Transverse colon (tissue), 4 donors: ENCODE measurements around the gene NT5E. TPM values are rescaled to one million over a fixed set of nuclear protein-coding genes. Genes with fewer than 3 reads are reported as not detected.

ENCODE experiments used
- DNase-seq: peaks from one replicate; pipeline ENCODE4 v3.0.0-alpha.2; 2019
- H3K27ac ChIP-seq, 4 donors: fragments of 200-600 bp; sonication (generic); 2 replicates each; pipeline ENCODE4 v1.5.1; 2016 to 2018; ENCODE audit warnings: inconsistent platforms in 4 of 4
- H3K27me3 ChIP-seq: fragments of 200-600 bp; sonication (generic); 2 replicates; pipeline ENCODE4 v1.5.1; 2017; ENCODE audit warnings: inconsistent platforms
- H3K36me3 ChIP-seq, 4 donors: fragments of 200-600 bp; sonication (generic); 2 replicates each; pipeline ENCODE4 v1.5.1; 2017 to 2019; ENCODE audit warnings: inconsistent platforms in 4 of 4
- H3K4me1 ChIP-seq, 4 donors: fragments of 200-600 bp; sonication (generic); 2 replicates each; pipeline ENCODE4 v1.5.1; 2017 to 2020; ENCODE audit warnings: inconsistent platforms in 4 of 4
- H3K4me3 ChIP-seq, 4 donors: fragments of 200-600 bp; sonication (generic); 1 replicate in 1 of 4; 2 replicates in 3 of 4; pipeline versions ENCODE4 v1.5.1 to v1.6.1; 2017 to 2019; ENCODE audit warnings: inconsistent platforms in 4 of 4
- H3K9me3 ChIP-seq, 2 donors: fragments of 200-600 bp; sonication (generic); 2 replicates each; pipeline ENCODE4 v1.5.1; 2017 to 2019; ENCODE audit warnings: inconsistent platforms in 2 of 2
- EP300 ChIP-seq: sonication (generic); formaldehyde crosslinking; IDR thresholded peaks from one replicate; pipeline ENCODE4 v1.6.1; 2017; ENCODE audit warnings: antibody characterized with exemption, low read depth
- POLR2A ChIP-seq: fragments of 450-650 bp; IDR thresholded peaks from one replicate; pipeline ENCODE4 v1.6.1; 2016; ENCODE audit warnings: antibody characterized with exemption, mild to moderate bottlenecking, moderate library complexity
- POLR2AphosphoS5 ChIP-seq, 3 donors: sonication (generic); formaldehyde crosslinking; IDR thresholded peaks; one replicate each; pipeline ENCODE4 v1.6.1; 2016; ENCODE audit warnings: antibody characterized with exemption in 3 of 3
- WGBS, 2 donors: methylation state at CpG; one replicate each; pipeline ENCODE4 v1.1.5; 2018; ENCODE audit warnings: low coverage in 1 of 2; 5-methylcytosine and 5-hydroxymethylcytosine counted together
- in situ Hi-C, 4 donors: fragments of 200-750 bp; cut with MboI; loops; one replicate each; pipeline versions ENCODE4 v1.15.0 to v1.15.1; 2017; ENCODE audit warnings: low sequenced_read_pairs in 3 of 4, low pct_ligation_motif_present in 1 of 4, low pct_unique_long_range_greater_than_20kb in 1 of 4
- intact Hi-C: fragments of 100-400 bp; cut with DNase I; formaldehyde crosslinking; loops from one replicate; pipeline ENCODE4 v1.15.1; 2023; ENCODE audit warnings: low total_unique reads
- total RNA-seq, 4 donors: library from RNA; depleted of rRNA; stranded (reverse); fragments of >200 nt; gene quantifications; one replicate each; pipeline ENCODE4 v1.1.0, GENCODE V29; 2016
- TF ChIP-seq, protein P1 (sequence below), 5 experiments: fragments of 200-600 bp in 3 of 5; fragments of 450-650 bp in 2 of 5; sonication (generic) in 3 of 5; IDR thresholded peaks; 1 replicate in 2 of 5; 2 replicates in 3 of 5; pipeline ENCODE4 v1.5.1; 2016 to 2017; ENCODE audit warnings: antibody characterized with exemption in 5 of 5, inconsistent platforms in 3 of 5, mild to moderate bottlenecking in 2 of 5, moderate library complexity in 1 of 5

NT5E gene
- total RNA-seq, 4 donors from 2014 or later: 10.5 to 71.8 (median 31.5) TPM

DNA sequence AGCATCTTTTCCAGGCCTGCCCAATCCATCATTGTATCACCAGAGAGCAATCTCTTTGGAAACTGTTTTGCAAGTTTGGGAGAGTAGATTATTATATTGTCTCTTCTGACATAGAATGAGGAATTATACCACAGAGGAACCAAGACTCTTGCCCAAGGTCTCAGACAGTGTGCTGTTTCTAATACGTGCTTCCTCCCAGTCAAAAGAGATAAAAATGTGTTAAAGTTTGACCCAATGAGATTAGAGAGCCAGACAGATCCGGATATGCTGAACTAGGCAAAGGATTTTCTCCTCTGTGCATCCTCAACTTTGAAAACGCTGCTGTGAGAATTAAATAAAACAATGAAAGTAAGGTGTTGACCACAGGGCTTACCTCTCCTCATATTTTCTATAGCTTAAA, 18.6 kb upstream of the NT5E start:
- WGBS, 2 donors: 65 to 66% methylated on average over 2 to 3 of the region's 3 CpGs

DNA sequence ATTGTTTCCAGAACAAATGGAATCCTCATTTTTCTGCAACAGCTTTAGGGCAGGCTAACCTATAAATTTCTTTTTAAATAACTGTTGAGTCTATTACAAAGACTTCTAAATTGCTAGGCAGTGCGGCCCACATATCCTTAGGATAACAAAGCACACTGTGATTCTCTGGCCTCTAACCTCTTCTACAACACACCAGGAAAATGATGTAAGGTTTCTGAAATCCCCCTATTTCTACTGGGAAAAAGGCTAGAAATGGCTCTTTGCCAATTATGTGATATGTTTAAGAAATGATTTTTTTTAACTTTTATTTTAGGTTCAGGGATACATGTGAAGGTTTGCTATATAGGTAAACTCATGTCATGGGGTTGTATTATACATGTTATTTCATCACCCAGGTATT, 17.3 kb upstream of the NT5E start:
- H3K4me3 ChIP-seq: no peak overlapping the region
- 88 to 100% methylated on average over 1 of the region's 1 CpG for WGBS, 2 donors
- in situ Hi-C loops (no loop called here), intact Hi-C loops (no loop called here)
- no peaks in the 10 kb centered on the region for H3K36me3 ChIP-seq
- H3K27me3 ChIP-seq: no peaks in the 10 kb centered on the region
- H3K27ac ChIP-seq: no peak overlapping the region
- TF ChIP-seq POLR2A (no peak), POLR2AphosphoS5 (IDR thresholded peaks at IDR 0.05) (no peak), EP300 (no peak)
- TF ChIP-seq, protein P1, sequence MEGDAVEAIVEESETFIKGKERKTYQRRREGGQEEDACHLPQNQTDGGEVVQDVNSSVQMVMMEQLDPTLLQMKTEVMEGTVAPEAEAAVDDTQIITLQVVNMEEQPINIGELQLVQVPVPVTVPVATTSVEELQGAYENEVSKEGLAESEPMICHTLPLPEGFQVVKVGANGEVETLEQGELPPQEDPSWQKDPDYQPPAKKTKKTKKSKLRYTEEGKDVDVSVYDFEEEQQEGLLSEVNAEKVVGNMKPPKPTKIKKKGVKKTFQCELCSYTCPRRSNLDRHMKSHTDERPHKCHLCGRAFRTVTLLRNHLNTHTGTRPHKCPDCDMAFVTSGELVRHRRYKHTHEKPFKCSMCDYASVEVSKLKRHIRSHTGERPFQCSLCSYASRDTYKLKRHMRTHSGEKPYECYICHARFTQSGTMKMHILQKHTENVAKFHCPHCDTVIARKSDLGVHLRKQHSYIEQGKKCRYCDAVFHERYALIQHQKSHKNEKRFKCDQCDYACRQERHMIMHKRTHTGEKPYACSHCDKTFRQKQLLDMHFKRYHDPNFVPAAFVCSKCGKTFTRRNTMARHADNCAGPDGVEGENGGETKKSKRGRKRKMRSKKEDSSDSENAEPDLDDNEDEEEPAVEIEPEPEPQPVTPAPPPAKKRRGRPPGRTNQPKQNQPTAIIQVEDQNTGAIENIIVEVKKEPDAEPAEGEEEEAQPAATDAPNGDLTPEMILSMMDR (IDR thresholded peaks at IDR 0.05): no peak
- H3K4me1 ChIP-seq: no peaks in the 10 kb centered on the region
- no peak for DNase-seq
- peaks cover 0 to 9% of the 10 kb centered on the region in 2 donors for H3K9me3 ChIP-seq

More for the DNA sequence above, 18.6 kb upstream of the NT5E start:
- no peaks in the 10 kb centered on the region for H3K4me1 ChIP-seq
- no peaks in the 10 kb centered on the region for H3K27me3 ChIP-seq
- no peak for DNase-seq
- no peak overlapping the region for H3K4me3 ChIP-seq
- H3K9me3 ChIP-seq: peaks cover under 1 to 9% of the 10 kb centered on the region in 2 donors
- no peak overlapping the region for H3K27ac ChIP-seq
- intact Hi-C loops (no loop called here), in situ Hi-C loops (no loop called here)
- H3K36me3 ChIP-seq: no peaks in the 10 kb centered on the region
- TF ChIP-seq, protein P1 (IDR thresholded peaks at IDR 0.05): no peak
- TF ChIP-seq POLR2AphosphoS5 (IDR thresholded peaks at IDR 0.05): no peak
- no peak for TF ChIP-seq POLR2A
- TF ChIP-seq EP300: no peak

DNA sequence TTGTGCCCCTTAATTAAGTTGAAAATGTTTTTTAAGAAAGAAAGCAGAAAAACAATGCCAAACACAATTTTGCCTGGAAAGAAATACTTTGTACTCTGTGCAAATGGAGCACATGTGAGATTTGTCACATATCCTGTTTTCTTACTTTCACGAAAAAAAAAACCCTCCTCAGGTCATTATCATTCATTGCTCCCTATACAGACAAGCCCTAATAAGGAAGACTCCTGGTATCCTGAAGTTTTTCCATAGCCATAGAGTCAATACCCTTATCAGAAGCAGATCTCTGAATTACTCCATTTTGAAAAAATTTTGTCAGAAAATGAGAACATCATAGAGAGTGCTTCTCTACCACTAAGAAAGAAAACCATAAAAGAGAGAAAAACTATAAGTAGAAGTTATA, 14.0 kb upstream of the NT5E start:
- H3K4me3 ChIP-seq: no peak overlapping the region
- H3K27ac ChIP-seq: no peak overlapping the region
- in situ Hi-C loops: no loop called here
- WGBS, 2 donors: 32 to 43% methylated on average over 1 of the region's 1 CpG
- intact Hi-C loops: no loop called here
- H3K36me3 ChIP-seq: no peaks in the 10 kb centered on the region
- TF ChIP-seq EP300 (no peak), POLR2A (no peak), POLR2AphosphoS5 (IDR thresholded peaks at IDR 0.05) (no peak)
- TF ChIP-seq, protein P1 (IDR thresholded peaks at IDR 0.05): no peak
- H3K9me3 ChIP-seq: peaks cover 0 to 9% of the 10 kb centered on the region in 2 donors
- H3K4me1 ChIP-seq: no peaks in the 10 kb centered on the region
- H3K27me3 ChIP-seq: no peaks in the 10 kb centered on the region
- no peak for DNase-seq

DNA sequence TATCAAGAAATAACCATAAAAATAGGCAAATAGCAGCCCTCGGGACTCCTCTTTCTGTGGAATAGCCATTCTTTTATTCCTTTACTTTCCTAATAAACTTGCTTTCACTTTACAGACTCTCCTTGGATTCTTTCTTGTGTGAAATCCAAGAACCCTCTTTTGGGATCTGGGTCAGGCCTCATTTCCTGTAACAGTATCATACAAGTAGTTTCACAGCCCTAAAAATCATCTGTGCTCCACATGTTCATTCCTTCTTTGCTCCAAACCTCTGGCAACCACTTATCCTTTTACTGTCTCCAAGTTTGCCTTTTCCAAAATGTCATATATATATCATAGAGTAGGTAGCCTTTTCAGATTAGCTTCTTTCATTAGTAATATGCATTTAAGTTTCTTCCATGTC, 13.5 kb upstream of the NT5E start:
- Histone ChIP-seq H3K36me3 (no peaks in the 10 kb centered on the region), H3K27me3 (no peaks in the 10 kb centered on the region), H3K4me1 (no peaks in the 10 kb centered on the region), H3K4me3 (no peak overlapping the region), H3K27ac (no peak overlapping the region), H3K9me3 (peaks cover 0 to 9% of the 10 kb centered on the region in 2 donors)
- DNase-seq: no peak
- intact Hi-C loops (no loop called here), in situ Hi-C loops (no loop called here)
- 55 to 80% methylated on average over 1 of the region's 1 CpG for WGBS, 2 donors
- TF ChIP-seq POLR2A (no peak), POLR2AphosphoS5 (IDR thresholded peaks at IDR 0.05) (no peak), EP300 (no peak)
- TF ChIP-seq, protein P1 (IDR thresholded peaks at IDR 0.05): no peak
